Adipocyte (in vitro differentiated cells): Measurements from ENCODE around the gene DMRTB1.

Experiments
- DNase-seq: peaks from one replicate; pipeline ENCODE4 v3.0.0-alpha.2; 2015; ENCODE audit warnings: low read depth
- H3K27me3 ChIP-seq: replicated peaks from 2 replicates; pipeline ENCODE4 v1.7.0; 2013; ENCODE audit warnings: mild to moderate bottlenecking, low read length, moderate library complexity; ENCODE audit not compliant: control insufficient read depth, insufficient read depth
- H3K36me3 ChIP-seq: 2 replicates; pipeline ENCODE4 v1.7.0; 2013; ENCODE audit warnings: low read length, mild to moderate bottlenecking, moderate library complexity; ENCODE audit not compliant: control insufficient read depth, insufficient read depth, severe bottlenecking
- H3K4me1 ChIP-seq: 2 replicates; pipeline ENCODE4 v1.7.0; 2013; ENCODE audit warnings: mild to moderate bottlenecking, low read length, moderate library complexity; ENCODE audit not compliant: control insufficient read depth, insufficient read depth
- H3K4me3 ChIP-seq: 2 replicates; pipeline ENCODE4 v1.7.0; 2013; ENCODE audit warnings: mild to moderate bottlenecking, low read length, moderate library complexity
- H3K9ac ChIP-seq: 2 replicates; pipeline ENCODE4 v1.7.0; 2013; ENCODE audit warnings: mild to moderate bottlenecking, low read length, moderate library complexity
- H3K9me3 ChIP-seq: 2 replicates; pipeline ENCODE4 v1.7.0; 2013; ENCODE audit warnings: mild to moderate bottlenecking, low read length, moderate library complexity; ENCODE audit not compliant: control insufficient read depth

The DMRTB1 gene

GRCh38 chr1:53438427-53439336 lies 20.5 kb upstream of the DMRTB1 start:
- Histone ChIP-seq H3K36me3 (no peaks in the 10 kb centered on the region), H3K9me3 (no peaks in the 10 kb centered on the region), H3K4me3 (no peak overlapping the region), H3K9ac (no peak overlapping the region), H3K4me1 (peaks cover 6% of the 10 kb centered on the region), H3K27me3 (peaks cover 28% of the 10 kb centered on the region)
- no peak for DNase-seq

- H3K4me1 ChIP-seq, result peaks cover 6% of the 10 kb centered on the region
- no peaks in the 10 kb centered on the region for H3K9me3 ChIP-seq
- no peaks in the 10 kb centered on the region for H3K36me3 ChIP-seq
- H3K9ac ChIP-seq, result no peak overlapping the region
- no peak overlapping the region for H3K4me3 ChIP-seq
- peaks cover 28% of the 10 kb centered on the region for H3K27me3 ChIP-seq
- no peak for DNase-seq
These were observed 19.6 kb upstream of the DMRTB1 start for GRCh38 chr1:53439337-53440207.

GRCh38 chr1:53440633-53441032 lies 18.6 kb upstream of the DMRTB1 start:
- H3K4me1 ChIP-seq, result peaks cover 6% of the 10 kb centered on the region
- no peak overlapping the region for H3K4me3 ChIP-seq
- DNase-seq, result no peak
- no peak overlapping the region for H3K9ac ChIP-seq
- H3K9me3 ChIP-seq, result no peaks in the 10 kb centered on the region
- peaks cover 20% of the 10 kb centered on the region for H3K27me3 ChIP-seq
- H3K36me3 ChIP-seq, result no peaks in the 10 kb centered on the region

GRCh38 chr1:53442299-53442698 lies 16.9 kb upstream of the DMRTB1 start:
- H3K27me3 ChIP-seq, result peaks cover 4% of the 10 kb centered on the region
- H3K4me3 ChIP-seq, result no peak overlapping the region
- H3K4me1 ChIP-seq, result peaks cover 11% of the 10 kb centered on the region
- H3K36me3 ChIP-seq, result no peaks in the 10 kb centered on the region
- DNase-seq, result peak; percentile 55
- no peaks in the 10 kb centered on the region for H3K9me3 ChIP-seq
- no peak overlapping the region for H3K9ac ChIP-seq

GRCh38 chr1:53446051-53446450 lies 13.1 kb upstream of the DMRTB1 start:
- Histone ChIP-seq H3K9ac (no peak overlapping the region), H3K27me3 (no peaks in the 10 kb centered on the region)

GRCh38 chr1:53447413-53447812 lies 11.8 kb upstream of the DMRTB1 start:
- Histone ChIP-seq H3K4me3 (no peak overlapping the region), H3K36me3 (no peaks in the 10 kb centered on the region), H3K9me3 (no peaks in the 10 kb centered on the region), H3K9ac (no peak overlapping the region), H3K4me1 (peaks cover 20% of the 10 kb centered on the region), H3K27me3 (no peaks in the 10 kb centered on the region)
- no peak for DNase-seq

More at GRCh38 chr1:53446051-53446450, 13.1 kb upstream of the DMRTB1 start:
- Histone ChIP-seq H3K9me3 (no peaks in the 10 kb centered on the region), H3K36me3 (no peaks in the 10 kb centered on the region), H3K4me1 (peaks cover 26% of the 10 kb centered on the region), H3K4me3 (no peak overlapping the region)
- DNase-seq, result no peak

GRCh38 chr1:53448241-53448841 lies 10.9 kb upstream of the DMRTB1 start:
- Histone ChIP-seq H3K4me1 (peaks cover 19% of the 10 kb centered on the region), H3K9ac (no peak overlapping the region), H3K4me3 (no peak overlapping the region), H3K9me3 (no peaks in the 10 kb centered on the region), H3K36me3 (no peaks in the 10 kb centered on the region), H3K27me3 (no peaks in the 10 kb centered on the region)
- DNase-seq, result no peak

- H3K4me1 ChIP-seq, result peaks cover 19% of the 10 kb centered on the region
- H3K36me3 ChIP-seq, result no peaks in the 10 kb centered on the region
- H3K9me3 ChIP-seq, result no peaks in the 10 kb centered on the region
- H3K27me3 ChIP-seq, result peaks cover 3% of the 10 kb centered on the region
- DNase-seq, result peak; percentile 70
- no peak overlapping the region for H3K9ac ChIP-seq
- no peak overlapping the region for H3K4me3 ChIP-seq
These were observed 10.2 kb upstream of the DMRTB1 start for GRCh38 chr1:53449021-53449420.

- H3K4me1 ChIP-seq, result peaks cover 19% of the 10 kb centered on the region
- H3K9ac ChIP-seq, result no peak overlapping the region
- H3K9me3 ChIP-seq, result no peaks in the 10 kb centered on the region
- H3K36me3 ChIP-seq, result no peaks in the 10 kb centered on the region
- no peak overlapping the region for H3K4me3 ChIP-seq
- DNase-seq, result no peak
- peaks cover 4% of the 10 kb centered on the region for H3K27me3 ChIP-seq
These were observed 9.5 kb upstream of the DMRTB1 start for GRCh38 chr1:53449693-53450092.

GRCh38 chr1:53450225-53450624 lies 9.0 kb upstream of the DMRTB1 start:
- peaks cover 4% of the 10 kb centered on the region for H3K27me3 ChIP-seq
- no peak overlapping the region for H3K9ac ChIP-seq
- H3K9me3 ChIP-seq, result no peaks in the 10 kb centered on the region
- no peak for DNase-seq
- no peak overlapping the region for H3K4me3 ChIP-seq
- H3K36me3 ChIP-seq, result no peaks in the 10 kb centered on the region
- peaks cover 19% of the 10 kb centered on the region for H3K4me1 ChIP-seq

- Histone ChIP-seq H3K9me3 (no peaks in the 10 kb centered on the region), H3K9ac (no peak overlapping the region), H3K4me1 (peaks cover 6% of the 10 kb centered on the region), H3K36me3 (no peaks in the 10 kb centered on the region), H3K27me3 (peaks cover 17% of the 10 kb centered on the region), H3K4me3 (no peak overlapping the region)
- no peak for DNase-seq
These were observed 5.2 kb upstream of the DMRTB1 start for GRCh38 chr1:53454019-53454418.
